Neural progenitor cell (in vitro differentiated cells): ENCODE results near the gene SLC28A1. TPM values are rescaled to one million over a fixed set of nuclear protein-coding genes. Genes with fewer than 3 reads are reported as not detected.

Source experiments
- DNase-seq: peaks from one replicate; pipeline ENCODE4 v3.0.0-alpha.2; 2016; ENCODE audit warnings: low spot score
- H2AFZ ChIP-seq: fragments of 200-600 bp; sonication (generic); replicated peaks from 2 replicates; pipeline ENCODE4 v1.6.1; 2016; ENCODE audit warnings: antibody characterized with exemption
- H3F3A ChIP-seq: fragments of 200-600 bp; sonication (generic); 2 replicates; pipeline ENCODE4 v1.6.1; 2016; ENCODE audit warnings: antibody characterized with exemption, low read depth
- H3K27ac ChIP-seq: fragments of 200-600 bp; sonication (generic); 2 replicates; pipeline ENCODE4 v1.5.1; 2016; ENCODE audit warnings: mild to moderate bottlenecking
- H3K27me3 ChIP-seq: fragments of 200-600 bp; sonication (generic); 2 replicates; pipeline ENCODE4 v1.6.1; 2016; ENCODE audit warnings: mild to moderate bottlenecking, moderate library complexity
- H3K36me3 ChIP-seq: fragments of 200-600 bp; sonication (generic); 2 replicates; pipeline ENCODE4 v1.5.1; 2016
- H3K4me1 ChIP-seq: fragments of 200-600 bp; sonication (generic); 2 replicates; pipeline ENCODE4 v1.6.1; 2016; ENCODE audit warnings: mixed run types
- H3K4me2 ChIP-seq: fragments of 200-600 bp; sonication (generic); 2 replicates; pipeline ENCODE4 v1.6.1; 2016
- H3K4me3 ChIP-seq: fragments of 200-600 bp; sonication (generic); 2 replicates; pipeline ENCODE4 v1.5.1; 2016
- H3K79me2 ChIP-seq: fragments of 200-600 bp; sonication (generic); 2 replicates; pipeline ENCODE4 v1.6.1; 2016; ENCODE audit warnings: low read depth
- H3K9ac ChIP-seq: fragments of 200-600 bp; sonication (generic); 2 replicates; pipeline ENCODE4 v1.6.1; 2016
- H3K9me3 ChIP-seq: fragments of 200-600 bp; sonication (generic); 2 replicates; pipeline ENCODE4 v1.5.1; 2016; ENCODE audit warnings: low read depth
- H4K20me1 ChIP-seq: fragments of 200-600 bp; sonication (generic); 2 replicates; pipeline ENCODE4 v1.6.1; 2016; ENCODE audit warnings: low read depth
- H3K27ac Mint-ChIP-seq: 3 replicates; pipeline ENCODE4 v1.8.0; 2021; ENCODE audit warnings: mixed read lengths
- H3K27me3 Mint-ChIP-seq: 2 replicates; pipeline ENCODE4 v1.8.0; 2022; ENCODE audit warnings: low read depth, mild to moderate bottlenecking, inconsistent platforms, moderate library complexity, mixed read lengths; ENCODE audit not compliant: insufficient read depth
- H3K36me3 Mint-ChIP-seq: 3 replicates; pipeline ENCODE4 v1.8.0; 2021; ENCODE audit warnings: mixed read lengths
- H3K4me1 Mint-ChIP-seq: 3 replicates; pipeline ENCODE4 v1.8.0; 2021; ENCODE audit warnings: mixed read lengths
- H3K4me3 Mint-ChIP-seq: 3 replicates; pipeline ENCODE4 v1.8.0; 2021; ENCODE audit warnings: mild to moderate bottlenecking, moderate library complexity, mixed read lengths
- H3K9me3 Mint-ChIP-seq: 3 replicates; pipeline ENCODE4 v1.8.0; 2020; ENCODE audit warnings: mixed read lengths
- EZH2 ChIP-seq: fragments of 200-600 bp; sonication (generic); IDR thresholded peaks from 2 replicates; pipeline ENCODE4 v1.6.1; 2017; ENCODE audit warnings: antibody characterized with exemption, mild to moderate bottlenecking, moderate library complexity
- EZH2phosphoT487 ChIP-seq: fragments of 200-600 bp; sonication (generic); IDR thresholded peaks from 2 replicates; pipeline ENCODE4 v1.6.1; 2017; ENCODE audit warnings: antibody characterized with exemption
- total RNA-seq: library from RNA; depleted of rRNA; stranded (reverse); fragments of >200 nt; gene quantifications from 2 replicates; pipeline ENCODE4 v1.2.3, GENCODE V29; 2015; ENCODE audit warnings: low replicate concordance
- TF ChIP-seq, protein P1 (sequence below): fragments of 200-600 bp; sonication (generic); IDR thresholded peaks from 2 replicates; pipeline ENCODE4 v1.5.1; 2017; ENCODE audit warnings: antibody characterized with exemption, mild to moderate bottlenecking

SLC28A1 gene
- total RNA-seq, 1 donor from 2014 or later: not detected

DNA sequence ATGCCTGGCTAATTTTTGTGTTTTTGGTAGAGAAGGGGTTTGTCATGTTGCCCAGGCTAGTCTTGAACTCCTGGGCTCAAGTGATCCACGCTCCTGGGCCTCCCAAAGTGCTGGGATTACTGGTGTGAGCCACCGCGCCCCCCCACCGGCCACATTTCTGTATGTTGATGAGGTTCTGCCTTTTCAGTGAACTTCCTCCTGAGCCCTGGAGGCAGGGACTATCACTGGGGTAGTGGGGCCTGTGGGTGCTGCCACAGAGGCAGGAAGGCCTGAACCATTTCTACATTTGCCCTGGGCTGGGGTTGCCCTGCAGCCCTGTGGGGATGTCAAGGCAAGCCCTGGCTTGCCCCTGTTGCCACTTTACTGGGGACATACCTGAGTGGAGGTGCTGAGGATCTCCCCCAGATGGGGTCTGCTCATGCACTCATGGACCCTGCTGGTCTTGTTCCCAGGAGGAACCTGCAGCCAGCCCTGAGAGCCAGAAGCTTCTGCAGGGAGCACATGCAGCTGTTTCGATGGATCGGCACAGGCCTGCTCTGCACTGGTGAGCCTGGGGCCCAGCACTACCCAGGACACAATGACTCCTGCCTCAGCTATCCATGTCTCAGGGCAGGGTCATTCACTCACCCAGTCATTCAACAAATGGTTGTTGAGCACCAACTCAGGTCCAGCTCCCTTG lies 5.7 kb downstream of the SLC28A1 start:
- no peak for DNase-seq
- Histone ChIP-seq H3K9me3 (no peaks in the 10 kb centered on the region), H3K4me3 (no peak overlapping the region), H3K4me2 (no peak overlapping the region), H3K27me3 (no peaks in the 10 kb centered on the region), H3K79me2 (no peaks in the 10 kb centered on the region), H3K9ac (no peak overlapping the region), H3K36me3 (no peaks in the 10 kb centered on the region), H3K4me1 (no peaks in the 10 kb centered on the region), H3F3A (no peaks in the 10 kb centered on the region), H3K27ac (no peak overlapping the region), H2AFZ (no peak overlapping the region), H4K20me1 (no peaks in the 10 kb centered on the region)
- Mint-ChIP-seq H3K27ac (no peak overlapping the region), H3K4me1 (no peaks in the 10 kb centered on the region), H3K4me3 (no peak overlapping the region), H3K36me3 (no peaks in the 10 kb centered on the region), H3K27me3 (peaks cover 8% of the 10 kb centered on the region), H3K9me3 (no peaks in the 10 kb centered on the region)
- TF ChIP-seq EZH2: no peak
- TF ChIP-seq, protein P1, sequence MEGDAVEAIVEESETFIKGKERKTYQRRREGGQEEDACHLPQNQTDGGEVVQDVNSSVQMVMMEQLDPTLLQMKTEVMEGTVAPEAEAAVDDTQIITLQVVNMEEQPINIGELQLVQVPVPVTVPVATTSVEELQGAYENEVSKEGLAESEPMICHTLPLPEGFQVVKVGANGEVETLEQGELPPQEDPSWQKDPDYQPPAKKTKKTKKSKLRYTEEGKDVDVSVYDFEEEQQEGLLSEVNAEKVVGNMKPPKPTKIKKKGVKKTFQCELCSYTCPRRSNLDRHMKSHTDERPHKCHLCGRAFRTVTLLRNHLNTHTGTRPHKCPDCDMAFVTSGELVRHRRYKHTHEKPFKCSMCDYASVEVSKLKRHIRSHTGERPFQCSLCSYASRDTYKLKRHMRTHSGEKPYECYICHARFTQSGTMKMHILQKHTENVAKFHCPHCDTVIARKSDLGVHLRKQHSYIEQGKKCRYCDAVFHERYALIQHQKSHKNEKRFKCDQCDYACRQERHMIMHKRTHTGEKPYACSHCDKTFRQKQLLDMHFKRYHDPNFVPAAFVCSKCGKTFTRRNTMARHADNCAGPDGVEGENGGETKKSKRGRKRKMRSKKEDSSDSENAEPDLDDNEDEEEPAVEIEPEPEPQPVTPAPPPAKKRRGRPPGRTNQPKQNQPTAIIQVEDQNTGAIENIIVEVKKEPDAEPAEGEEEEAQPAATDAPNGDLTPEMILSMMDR: no peak
- no peak for TF ChIP-seq EZH2phosphoT487

DNA sequence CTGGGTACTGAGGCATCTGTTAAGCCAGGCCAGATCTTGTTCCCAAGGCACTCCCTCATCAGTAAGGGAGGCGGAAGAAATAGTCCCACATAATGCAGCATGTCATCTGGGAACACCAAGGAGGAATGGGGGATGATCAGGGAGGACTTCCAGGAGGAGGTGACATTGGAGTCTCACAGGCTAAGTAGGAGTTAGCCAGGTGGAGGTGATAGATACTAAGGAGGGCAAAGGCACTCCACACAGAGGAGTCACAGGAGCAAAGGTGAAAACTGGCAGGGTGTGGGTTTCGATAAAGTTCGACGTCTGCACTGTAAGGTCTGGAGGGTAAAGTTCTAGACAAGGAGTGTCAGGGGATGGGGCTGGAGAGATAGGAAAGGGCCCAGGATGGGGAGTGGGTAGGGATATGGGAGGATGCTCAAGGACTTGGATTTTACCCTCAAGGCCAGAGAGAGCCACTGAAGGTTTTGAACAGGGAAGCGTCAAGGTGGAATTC lies 6.3 kb downstream of the SLC28A1 start:
- no peaks in the 10 kb centered on the region for H3K36me3 ChIP-seq
- no peaks in the 10 kb centered on the region for H3K9me3 ChIP-seq
- Mint-ChIP-seq H3K27ac (no peak overlapping the region), H3K4me3 (no peak overlapping the region), H3K36me3 (no peaks in the 10 kb centered on the region), H3K4me1 (no peaks in the 10 kb centered on the region), H3K27me3 (peaks cover 8% of the 10 kb centered on the region), H3K9me3 (no peaks in the 10 kb centered on the region)
- H4K20me1 ChIP-seq: no peaks in the 10 kb centered on the region
- no peaks in the 10 kb centered on the region for H3K27me3 ChIP-seq
- TF ChIP-seq EZH2 (no peak), EZH2phosphoT487 (no peak)
- TF ChIP-seq, protein P1: no peak
- no peaks in the 10 kb centered on the region for H3K79me2 ChIP-seq
- H2AFZ ChIP-seq: no peak overlapping the region
- DNase-seq: no peak
- H3F3A ChIP-seq: no peaks in the 10 kb centered on the region
- H3K4me3 ChIP-seq: no peak overlapping the region
- no peak overlapping the region for H3K9ac ChIP-seq
- no peak overlapping the region for H3K4me2 ChIP-seq
- H3K27ac ChIP-seq: no peak overlapping the region
- H3K4me1 ChIP-seq: no peaks in the 10 kb centered on the region

DNA sequence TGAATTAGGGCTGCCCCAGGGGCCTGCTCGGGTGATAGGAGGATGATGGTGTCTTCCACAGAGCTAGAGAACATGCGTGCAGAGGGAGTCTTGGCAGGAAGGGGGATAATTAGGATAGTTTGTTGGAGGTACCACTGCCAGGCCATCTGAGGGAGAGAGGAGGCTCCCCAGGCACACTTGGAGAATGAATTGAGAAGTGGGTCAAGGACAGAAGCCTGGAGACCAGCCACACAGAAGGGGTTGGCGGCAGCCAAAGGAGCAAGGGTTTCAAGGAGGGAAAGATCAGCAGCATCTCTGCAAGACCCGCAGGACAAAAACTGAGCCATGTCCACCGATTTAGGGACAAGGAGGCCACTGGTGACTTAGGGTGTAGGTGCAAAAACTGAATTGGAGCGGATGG lies 6.9 kb downstream of the SLC28A1 start:
- no peaks in the 10 kb centered on the region for H3K4me1 ChIP-seq
- Mint-ChIP-seq H3K36me3 (no peaks in the 10 kb centered on the region), H3K9me3 (no peaks in the 10 kb centered on the region), H3K4me1 (no peaks in the 10 kb centered on the region), H3K27me3 (peaks cover 8% of the 10 kb centered on the region), H3K27ac (no peak overlapping the region), H3K4me3 (no peak overlapping the region)
- no peaks in the 10 kb centered on the region for H3K36me3 ChIP-seq
- no peak overlapping the region for H3K4me2 ChIP-seq
- H3K27me3 ChIP-seq: no peaks in the 10 kb centered on the region
- H4K20me1 ChIP-seq: no peaks in the 10 kb centered on the region
- no peak overlapping the region for H2AFZ ChIP-seq
- DNase-seq: no peak
- H3K4me3 ChIP-seq: no peak overlapping the region
- H3K27ac ChIP-seq: no peak overlapping the region
- no peaks in the 10 kb centered on the region for H3K9me3 ChIP-seq
- H3F3A ChIP-seq: no peaks in the 10 kb centered on the region
- H3K9ac ChIP-seq: no peak overlapping the region
- no peaks in the 10 kb centered on the region for H3K79me2 ChIP-seq
- TF ChIP-seq EZH2phosphoT487: no peak
- TF ChIP-seq EZH2: no peak

DNA sequence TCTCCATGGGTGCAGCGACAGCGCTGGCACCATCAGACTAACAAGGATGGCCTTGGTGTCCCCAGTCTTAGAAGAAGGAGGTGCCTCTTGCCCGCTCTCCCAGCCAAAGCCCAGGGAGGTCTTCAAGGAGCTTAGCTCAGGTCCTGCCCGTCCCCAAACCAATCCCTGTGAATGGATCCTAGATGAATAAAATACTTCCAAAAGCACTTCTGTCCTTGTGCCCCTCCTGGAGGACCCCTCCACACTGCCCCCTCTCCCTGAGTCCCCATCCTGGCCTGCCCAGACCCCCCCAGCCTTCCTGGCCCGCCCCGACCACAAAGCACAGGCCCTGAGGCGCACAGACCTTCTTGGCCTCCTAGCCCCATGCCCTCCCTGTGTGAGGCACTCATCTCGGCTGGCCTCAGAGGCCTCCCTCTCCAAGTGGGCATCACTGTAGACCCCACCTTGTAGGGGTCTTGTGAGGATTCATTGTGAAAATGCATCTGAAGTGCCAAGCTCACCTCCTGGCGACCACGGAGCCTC lies 8.4 kb downstream of the SLC28A1 start:
- Histone ChIP-seq H3K9me3 (no peaks in the 10 kb centered on the region), H4K20me1 (no peaks in the 10 kb centered on the region), H3K4me1 (no peaks in the 10 kb centered on the region), H2AFZ (no peak overlapping the region), H3K9ac (no peak overlapping the region), H3K4me2 (no peak overlapping the region), H3K4me3 (no peak overlapping the region), H3K36me3 (no peaks in the 10 kb centered on the region), H3K27me3 (no peaks in the 10 kb centered on the region), H3K79me2 (no peaks in the 10 kb centered on the region), H3K27ac (no peak overlapping the region), H3F3A (no peaks in the 10 kb centered on the region)
- TF ChIP-seq EZH2 (no peak), EZH2phosphoT487 (no peak)
- TF ChIP-seq, protein P1: no peak
- DNase-seq: no peak
- H3K27me3 Mint-ChIP-seq: peaks cover 8% of the 10 kb centered on the region
- no peaks in the 10 kb centered on the region for H3K36me3 Mint-ChIP-seq
- no peaks in the 10 kb centered on the region for H3K9me3 Mint-ChIP-seq
- no peaks in the 10 kb centered on the region for H3K4me1 Mint-ChIP-seq
- no peak overlapping the region for H3K4me3 Mint-ChIP-seq
- H3K27ac Mint-ChIP-seq: no peak overlapping the region
